Hepatocyte (in vitro differentiated cells): Measurements from ENCODE around the gene CEP85L. TPM values are rescaled to one million over a fixed set of nuclear protein-coding genes. Genes with fewer than 3 reads are reported as not detected.

Experiments
- DNase-seq: peaks from one replicate; pipeline ENCODE4 v3.0.0-alpha.2; 2016; ENCODE audit warnings: low spot score
- H2AFZ ChIP-seq: fragments of 200-600 bp; sonication (generic); 2 replicates; pipeline ENCODE4 v1.6.0; 2016; ENCODE audit warnings: antibody characterized with exemption, mild to moderate bottlenecking
- H3K27ac ChIP-seq: fragments of 200-600 bp; sonication (generic); 2 replicates; pipeline ENCODE4 v1.5.1; 2016; ENCODE audit warnings: mild to moderate bottlenecking
- H3K27me3 ChIP-seq: fragments of 200-600 bp; sonication (generic); 2 replicates; pipeline ENCODE4 v1.6.1; 2016
- H3K36me3 ChIP-seq: fragments of 200-600 bp; sonication (generic); replicated peaks from 2 replicates; pipeline ENCODE4 v1.5.1; 2016; ENCODE audit warnings: low read depth; ENCODE audit not compliant: insufficient read depth
- H3K4me1 ChIP-seq: fragments of 200-600 bp; sonication (generic); 2 replicates; pipeline ENCODE4 v1.5.1; 2016; ENCODE audit warnings: mild to moderate bottlenecking, moderate library complexity; ENCODE audit not compliant: insufficient read depth
- H3K4me2 ChIP-seq: fragments of 200-600 bp; sonication (generic); 2 replicates; pipeline ENCODE4 v1.6.0; 2016
- H3K4me3 ChIP-seq: fragments of 200-600 bp; sonication (generic); 2 replicates; pipeline ENCODE4 v1.5.1; 2016; ENCODE audit warnings: mild to moderate bottlenecking
- H3K79me2 ChIP-seq: fragments of 200-600 bp; sonication (generic); 2 replicates; pipeline ENCODE4 v1.6.0; 2017; ENCODE audit warnings: mild to moderate bottlenecking
- H3K9me2 ChIP-seq: fragments of 200-600 bp; sonication (generic); replicated peaks from 2 replicates; pipeline ENCODE4 v1.6.0; 2017; ENCODE audit warnings: mild to moderate bottlenecking; ENCODE audit not compliant: insufficient read depth
- H3K9me3 ChIP-seq: fragments of 200-600 bp; sonication (generic); 2 replicates; pipeline ENCODE4 v1.5.1; 2016; ENCODE audit warnings: low read depth, mild to moderate bottlenecking
- H4K20me1 ChIP-seq: fragments of 200-600 bp; sonication (generic); 2 replicates; pipeline ENCODE4 v1.6.0; 2016; ENCODE audit warnings: mild to moderate bottlenecking; ENCODE audit not compliant: insufficient read depth, poor library complexity, severe bottlenecking
- EZH2 ChIP-seq: fragments of 200-600 bp; sonication (generic); IDR thresholded peaks from 2 replicates; pipeline ENCODE4 v1.6.1; 2016; ENCODE audit warnings: antibody characterized with exemption, mild to moderate bottlenecking, borderline replicate concordance
- EZH2phosphoT487 ChIP-seq: fragments of 200-600 bp; sonication (generic); IDR thresholded peaks from one replicate; pipeline ENCODE4 v1.6.1; 2018; ENCODE audit warnings: antibody characterized with exemption, mild to moderate bottlenecking, low read depth, moderate library complexity; ENCODE audit not compliant: unreplicated experiment, severe bottlenecking
- WGBS: methylation state at CpG from one replicate; pipeline ENCODE4 v1.1.6; 2016; ENCODE audit warnings: low lambda C conversion rate; ENCODE audit errors: missing lambda C conversion rate; 5-methylcytosine and 5-hydroxymethylcytosine counted together
- polyA plus RNA-seq: library from polyadenylated mRNA; unstranded; fragments of >200 nt; fragmentation: Nextera tagmentation; extraction: Ambion mirVana; gene quantifications from 2 replicates; pipeline ENCODE4 v1.2.1, GENCODE V29; 2016
- total RNA-seq: library from RNA; depleted of rRNA; stranded (reverse); fragments of >200 nt; gene quantifications from 2 replicates; pipeline ENCODE4 v1.2.3, GENCODE V29; 2014
- TF ChIP-seq, protein P1 (sequence below): fragments of 200-600 bp; sonication (generic); IDR thresholded peaks from 2 replicates; pipeline ENCODE4 v1.5.1; 2016; ENCODE audit warnings: antibody characterized with exemption, mild to moderate bottlenecking; ENCODE audit not compliant: poor library complexity

The CEP85L gene
- total and polyA plus RNA-seq, 2 experiments from 2014 or later: 17.8 to 38.5 TPM

DNA sequence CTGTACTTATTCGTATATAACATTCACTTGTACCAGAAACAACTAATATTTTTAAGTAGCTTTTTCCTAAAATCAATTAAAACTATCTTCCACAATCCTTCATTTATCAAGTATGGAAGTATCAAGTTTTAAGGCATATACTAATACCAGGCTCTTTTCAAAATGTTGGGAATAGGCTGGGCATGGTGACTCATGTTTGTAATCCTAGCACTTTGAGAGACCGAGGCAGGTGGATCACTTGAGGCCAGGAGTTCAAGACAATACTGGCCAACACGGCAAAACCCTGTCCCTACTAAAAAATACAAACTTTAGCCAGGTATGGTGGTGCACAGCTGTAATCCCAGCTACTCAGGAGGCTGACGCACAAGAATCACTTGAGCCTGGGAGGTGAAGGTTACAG lies 129.0 kb downstream of the CEP85L start:
- over 99% methylated on average over 4 of the region's 4 CpGs for WGBS
- H4K20me1 ChIP-seq: peaks cover 4% of the 10 kb centered on the region

GRCh38 chr6:118514689-118515088 lies 136.7 kb downstream of the CEP85L start:
- Histone ChIP-seq H4K20me1 (peaks cover 17% of the 10 kb centered on the region), H3K79me2 (peaks cover 23% of the 10 kb centered on the region), H3K4me3 (no peak overlapping the region), H3K27me3 (no peaks in the 10 kb centered on the region), H3K4me1 (no peaks in the 10 kb centered on the region), H3K4me2 (no peak overlapping the region), H3K9me2 (no peaks in the 10 kb centered on the region), H3K36me3 (no peaks in the 10 kb centered on the region), H2AFZ (no peak overlapping the region), H3K9me3 (no peaks in the 10 kb centered on the region), H3K27ac (no peak overlapping the region)
- 98% methylated on average over 3 of the region's 3 CpGs for WGBS
- TF ChIP-seq, protein P1, sequence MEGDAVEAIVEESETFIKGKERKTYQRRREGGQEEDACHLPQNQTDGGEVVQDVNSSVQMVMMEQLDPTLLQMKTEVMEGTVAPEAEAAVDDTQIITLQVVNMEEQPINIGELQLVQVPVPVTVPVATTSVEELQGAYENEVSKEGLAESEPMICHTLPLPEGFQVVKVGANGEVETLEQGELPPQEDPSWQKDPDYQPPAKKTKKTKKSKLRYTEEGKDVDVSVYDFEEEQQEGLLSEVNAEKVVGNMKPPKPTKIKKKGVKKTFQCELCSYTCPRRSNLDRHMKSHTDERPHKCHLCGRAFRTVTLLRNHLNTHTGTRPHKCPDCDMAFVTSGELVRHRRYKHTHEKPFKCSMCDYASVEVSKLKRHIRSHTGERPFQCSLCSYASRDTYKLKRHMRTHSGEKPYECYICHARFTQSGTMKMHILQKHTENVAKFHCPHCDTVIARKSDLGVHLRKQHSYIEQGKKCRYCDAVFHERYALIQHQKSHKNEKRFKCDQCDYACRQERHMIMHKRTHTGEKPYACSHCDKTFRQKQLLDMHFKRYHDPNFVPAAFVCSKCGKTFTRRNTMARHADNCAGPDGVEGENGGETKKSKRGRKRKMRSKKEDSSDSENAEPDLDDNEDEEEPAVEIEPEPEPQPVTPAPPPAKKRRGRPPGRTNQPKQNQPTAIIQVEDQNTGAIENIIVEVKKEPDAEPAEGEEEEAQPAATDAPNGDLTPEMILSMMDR: no peak
- TF ChIP-seq EZH2phosphoT487 (no peak), EZH2 (no peak)
- DNase-seq: no peak

More for the DNA sequence above, 129.0 kb downstream of the CEP85L start:
- Histone ChIP-seq H3K27me3 (no peaks in the 10 kb centered on the region), H3K4me1 (no peaks in the 10 kb centered on the region), H2AFZ (no peak overlapping the region), H3K9me3 (no peaks in the 10 kb centered on the region), H3K4me2 (no peak overlapping the region), H3K27ac (no peak overlapping the region), H3K4me3 (no peak overlapping the region), H3K79me2 (peaks cover 39% of the 10 kb centered on the region), H3K36me3 (no peaks in the 10 kb centered on the region), H3K9me2 (no peaks in the 10 kb centered on the region)
- TF ChIP-seq EZH2 (no peak), EZH2phosphoT487 (no peak)
- TF ChIP-seq, protein P1: no peak
- no peak for DNase-seq

DNA sequence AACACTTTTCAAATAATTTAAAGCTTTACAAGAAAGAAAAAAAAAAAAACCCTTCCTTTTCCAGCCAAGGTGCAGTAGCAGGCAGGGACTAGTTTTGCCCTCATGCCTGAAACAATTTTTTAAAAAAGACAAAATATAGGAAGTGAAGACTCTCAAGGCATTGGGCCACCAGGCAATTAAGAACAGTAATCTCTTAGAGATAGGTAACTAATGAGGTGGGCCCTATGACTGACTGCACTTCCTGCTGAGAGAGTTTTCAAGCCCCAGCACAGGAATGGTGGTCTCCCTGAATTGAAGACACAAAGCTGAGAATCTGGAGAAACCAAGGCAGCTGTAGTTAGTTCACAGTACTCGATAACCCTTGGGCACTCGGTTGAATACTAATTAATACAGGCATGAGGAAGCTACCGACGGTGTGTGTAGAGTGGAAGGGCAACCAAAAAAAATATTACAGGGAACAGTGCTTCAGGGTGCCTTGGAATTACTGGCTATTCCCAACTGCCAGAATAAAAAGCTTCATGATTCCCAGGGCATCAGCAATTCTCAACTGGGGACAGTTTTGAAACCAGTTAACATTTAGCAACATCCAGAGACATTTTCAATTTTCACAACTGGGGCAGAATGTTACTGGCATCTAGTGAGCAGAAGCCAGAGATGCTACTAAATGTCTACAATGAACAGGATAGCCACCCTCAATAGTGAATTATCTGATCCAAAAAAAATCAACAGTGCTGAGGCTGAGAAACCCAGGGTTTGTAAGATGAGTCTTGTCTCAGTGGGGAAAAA lies 139.3 kb downstream of the CEP85L start:
- TF ChIP-seq EZH2phosphoT487 (no peak), EZH2 (no peak)
- TF ChIP-seq, protein P1: no peak
- no peaks in the 10 kb centered on the region for H3K27me3 ChIP-seq
- no peak overlapping the region for H3K4me3 ChIP-seq
- H3K79me2 ChIP-seq: peaks cover 22% of the 10 kb centered on the region
- DNase-seq: no peak
- WGBS: 94% methylated on average over 4 of the region's 4 CpGs
- H3K27ac ChIP-seq: no peak overlapping the region
- H3K9me3 ChIP-seq: no peaks in the 10 kb centered on the region
- H3K4me1 ChIP-seq: no peaks in the 10 kb centered on the region
- no peak overlapping the region for H3K4me2 ChIP-seq
- no peaks in the 10 kb centered on the region for H3K36me3 ChIP-seq
- no peaks in the 10 kb centered on the region for H3K9me2 ChIP-seq
- H2AFZ ChIP-seq: no peak overlapping the region
- H4K20me1 ChIP-seq: peaks cover 13% of the 10 kb centered on the region
